Stimulated activated CD8-positive, alpha-beta memory T cell treated with anti-CD3 and anti-CD28 coated beads, Interleukin-15, amount 100 ng/mL, for 4 hours (primary cell): ENCODE results near the gene SNX25.
"Not testable (repeated sequence)": the region's sequence is repeated elsewhere in the genome, so short reads cannot be mapped to it uniquely, and the experiment has no call there.

Source experiments
- DNase-seq, 2 donors: peaks; one replicate each; pipeline ENCODE4 v3.0.0-alpha.2; 2020; ENCODE audit warnings: low read depth in 2 of 2

Gene SNX25

GRCh38 chr4:185205073-185205472 lies 4.3 kb upstream of the SNX25 start:
- DNase-seq, result not testable (repeated sequence)

- no peak for DNase-seq
Observed at GRCh38 chr4:185205697-185206342, 3.6 kb upstream of the SNX25 start.

- no peak for DNase-seq
Observed at GRCh38 chr4:185207466-185207865, 1.9 kb upstream of the SNX25 start.

DNA sequence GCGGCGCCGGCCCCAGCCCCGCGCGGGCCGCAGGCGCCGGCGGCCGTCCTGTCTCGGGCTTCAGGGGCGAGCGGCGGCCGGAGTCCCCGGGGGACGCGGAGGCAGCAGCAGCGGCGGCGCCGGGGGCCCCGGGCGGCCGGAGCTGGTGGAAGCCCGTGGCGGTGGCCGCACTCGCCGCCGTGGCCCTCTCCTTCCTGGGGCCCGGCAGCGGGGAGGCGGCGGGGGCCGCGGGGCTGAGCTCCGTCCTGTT lies 379 bp downstream of the SNX25 start:
- DNase-seq, result not testable (repeated sequence)

- DNase-seq, result no peak
Observed at GRCh38 chr4:185210102-185210981, 944 bp downstream of the SNX25 start.

DNA sequence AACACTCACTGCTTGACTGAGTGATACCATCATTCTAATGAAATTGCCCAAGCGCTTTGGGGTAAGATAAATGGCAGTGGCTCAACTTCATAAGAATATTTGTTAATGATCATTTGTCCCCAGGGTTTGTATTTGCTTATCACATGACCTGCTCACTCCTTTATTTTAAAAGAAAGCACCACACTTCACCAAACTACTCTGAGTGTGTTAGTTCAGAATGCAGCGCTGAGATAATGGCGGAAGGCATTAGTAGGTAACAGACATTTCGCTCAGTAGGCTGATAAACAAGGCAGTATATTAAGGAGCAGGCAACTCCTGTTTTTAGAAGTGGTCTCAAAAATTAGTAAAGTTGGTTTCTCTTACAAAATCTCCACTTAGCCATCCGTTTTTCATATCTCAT lies 1.6 kb downstream of the SNX25 start:
- no peak for DNase-seq

DNA sequence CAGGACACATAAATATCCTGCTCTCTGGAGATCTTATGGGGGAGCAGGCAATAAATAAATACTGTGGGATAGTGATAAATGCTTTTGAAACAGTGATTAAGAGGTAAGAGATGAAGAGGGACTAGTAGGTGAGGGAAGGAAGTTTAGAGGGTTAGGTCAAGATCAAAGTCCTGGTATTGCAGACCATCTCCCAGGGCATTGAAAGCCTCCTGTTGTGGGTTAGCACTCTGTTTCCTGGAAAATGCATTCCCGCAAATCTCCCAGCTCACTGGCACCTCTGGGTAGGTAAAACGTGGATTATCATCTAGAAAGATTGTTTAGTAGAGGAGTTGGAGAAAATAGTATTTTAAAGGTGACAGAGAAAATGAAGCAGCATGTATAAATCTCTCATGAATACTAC lies 2.2 kb downstream of the SNX25 start:
- no peak for DNase-seq

- no peak for DNase-seq
Observed at GRCh38 chr4:185212581-185212980, 3.2 kb downstream of the SNX25 start.

DNA sequence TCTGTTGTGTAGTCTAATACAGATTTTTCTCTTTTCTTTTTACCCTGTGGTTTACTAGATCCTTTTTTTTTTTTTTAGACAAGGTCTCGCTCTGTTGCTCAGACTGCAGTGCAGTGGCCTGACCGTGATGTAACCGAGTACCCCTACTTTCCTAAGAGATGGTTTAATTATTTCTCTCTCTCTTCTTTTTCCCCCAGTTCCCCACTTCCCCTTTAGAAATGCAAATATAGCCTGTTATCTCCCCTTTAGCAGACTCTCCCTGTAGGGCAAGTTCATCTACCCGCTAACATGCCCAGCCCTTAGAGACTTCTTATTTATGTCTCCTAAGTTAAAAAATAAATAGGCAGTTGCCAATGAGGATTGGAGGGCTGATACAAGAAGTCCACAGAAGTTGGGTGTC lies 4.5 kb downstream of the SNX25 start:
- no peak for DNase-seq

DNA sequence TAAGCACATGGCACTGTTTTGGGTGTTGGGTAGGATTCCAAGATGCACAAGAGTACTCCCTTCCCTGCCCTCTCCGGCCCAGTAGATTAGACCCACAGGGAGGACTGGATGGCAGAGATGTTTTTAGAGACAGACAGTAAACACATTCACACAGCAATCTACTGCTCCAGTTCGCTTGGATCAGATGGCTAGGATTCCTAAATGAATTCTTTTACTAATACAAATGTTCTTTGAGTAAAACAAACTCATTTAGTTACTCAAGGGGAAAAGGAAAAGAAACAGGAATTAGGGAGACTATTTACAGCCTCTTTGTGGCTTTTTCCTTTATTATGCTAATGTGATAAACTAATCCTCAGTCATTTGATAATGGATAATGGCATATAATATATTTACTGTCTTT lies 5.9 kb downstream of the SNX25 start:
- DNase-seq, result no peak

DNA sequence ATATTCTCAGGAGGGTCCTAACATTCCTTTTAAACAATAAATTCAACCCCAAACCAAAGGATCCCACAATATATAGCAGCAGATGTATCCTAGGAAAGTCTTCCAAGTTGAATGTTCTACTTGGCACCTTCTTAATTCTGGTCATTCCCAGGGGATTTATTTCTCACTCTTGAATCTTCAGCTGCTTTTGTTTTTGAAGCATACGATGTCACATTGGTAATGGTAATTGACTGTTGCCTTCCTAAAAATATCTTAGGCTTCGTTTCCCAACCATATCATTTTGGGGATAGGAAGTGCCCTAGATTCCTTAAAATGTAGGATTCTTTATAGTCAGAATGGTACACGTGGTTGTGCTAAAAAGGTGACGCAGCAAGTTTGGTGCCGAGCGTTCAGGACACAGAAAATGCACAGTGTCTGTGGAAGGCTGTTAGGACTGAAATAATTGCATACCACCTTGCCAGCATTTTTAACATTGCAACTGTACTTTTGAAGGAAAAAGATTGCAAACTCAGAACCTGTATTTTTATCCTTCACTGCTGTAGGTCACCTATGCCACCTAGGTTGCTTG lies 8.1 kb downstream of the SNX25 start:
- DNase-seq, result no peak

DNA sequence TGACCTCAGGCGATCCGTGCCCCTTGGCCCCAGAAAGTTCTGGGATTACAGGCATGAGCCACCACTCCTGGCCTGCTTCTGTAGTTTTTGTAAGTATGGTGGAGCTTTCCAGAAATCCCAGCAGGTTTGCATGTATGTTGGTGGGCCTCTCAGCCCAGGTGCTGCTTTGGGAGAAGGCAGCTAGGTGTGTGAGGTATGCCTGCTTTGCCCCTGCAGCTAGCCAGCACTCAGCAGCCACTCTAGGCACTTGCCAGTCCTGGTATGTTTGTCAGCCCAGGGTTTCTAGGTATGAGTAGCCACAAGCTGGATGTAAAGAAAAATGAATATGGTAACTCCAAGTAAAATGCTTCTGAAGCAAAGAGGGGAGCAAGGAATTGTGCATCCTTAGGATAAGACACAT lies 8.9 kb downstream of the SNX25 start:
- DNase-seq, result no peak

- no peak for DNase-seq
Observed at GRCh38 chr4:185219551-185220344, 10.3 kb downstream of the SNX25 start.

- no peak for DNase-seq
Observed at GRCh38 chr4:185221491-185221890, 12.1 kb downstream of the SNX25 start.

- DNase-seq, result no peak
Observed at GRCh38 chr4:185221912-185222311, 12.5 kb downstream of the SNX25 start.

DNA sequence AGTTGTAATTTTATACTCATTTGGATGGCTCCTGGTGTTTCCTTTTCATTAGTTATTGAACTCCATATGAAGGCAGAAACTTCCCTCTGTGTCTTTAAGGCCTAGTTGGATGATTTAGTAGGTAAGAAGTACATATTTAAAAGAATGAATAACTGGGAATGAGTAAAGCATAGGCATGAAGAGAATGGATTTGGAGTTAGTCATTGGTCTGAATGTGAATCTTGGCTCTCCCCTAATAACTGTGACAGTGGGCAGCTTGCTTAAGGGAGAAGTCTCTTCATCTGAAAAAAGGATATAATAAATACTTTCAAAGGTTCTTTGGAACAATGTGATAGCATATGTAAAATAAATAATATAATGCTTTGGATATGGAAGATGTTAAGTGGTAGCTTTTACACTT lies 13.2 kb downstream of the SNX25 start:
- no peak for DNase-seq

GRCh38 chr4:185224597-185224996 lies 15.2 kb downstream of the SNX25 start:
- no peak for DNase-seq

GRCh38 chr4:185225940-185226339 lies 16.5 kb downstream of the SNX25 start:
- no peak for DNase-seq

- DNase-seq, result no peak
Observed at GRCh38 chr4:185227131-185227551, 17.7 kb downstream of the SNX25 start.

GRCh38 chr4:185227713-185228278 lies 18.4 kb downstream of the SNX25 start:
- no peak for DNase-seq

GRCh38 chr4:185229021-185229818 lies 19.8 kb downstream of the SNX25 start:
- DNase-seq, result no peak
